ENCODE data around the gene HS3ST5. TPM values are rescaled to one million over a fixed set of nuclear protein-coding genes. Genes with fewer than 3 reads are reported as not detected.

HS3ST5 gene
- total and polyA plus RNA-seq, 2 donors (not counting 3 experiments of a cell fraction or from before 2014, with no cell fraction given): not detected

DNA sequence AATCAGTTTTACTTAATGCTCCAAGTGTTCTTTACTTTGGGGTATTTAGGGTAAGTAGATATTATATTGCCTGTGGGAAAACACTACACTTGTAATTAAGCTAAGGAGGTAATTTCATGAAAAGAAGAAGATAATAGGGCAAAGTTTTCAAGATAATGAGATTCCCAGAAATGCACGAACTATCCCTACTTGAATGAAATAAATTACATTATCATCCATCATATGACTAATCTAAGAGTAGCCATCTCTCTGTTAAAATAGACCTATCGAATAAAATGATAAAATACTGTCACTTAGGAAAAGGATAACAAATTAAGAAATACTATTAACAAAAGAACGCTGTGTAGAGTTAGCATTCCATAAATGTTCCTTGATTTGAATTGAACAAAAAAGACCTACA is 236.8 kb downstream of the HS3ST5 start:
- Histone ChIP-seq H3K4me1 (ENCODE audit: control insufficient read depth, extremely low read depth, insufficient read depth, low read length) (no peaks in the 10 kb centered on the region), H3K9me1 (replicated peaks; ENCODE audit: control insufficient read depth, extremely low read depth, insufficient read depth, low read length) (no peaks in the 10 kb centered on the region), H3K79me2 (ENCODE audit: control insufficient read depth, insufficient read depth, low read length) (no peaks in the 10 kb centered on the region), H3K36me3 (ENCODE audit: control insufficient read depth in 2 of 2, extremely low read depth in 1 of 2, insufficient read depth in 2 of 2, low read length in 2 of 2) (no peaks in the 10 kb centered on the region), H3K9me3 (replicated peaks; ENCODE audit: control insufficient read depth, insufficient read depth, low read length) (no peaks in the 10 kb centered on the region), H3K4me2 (ENCODE audit: insufficient read depth, low read length) (no peak overlapping the region), H2AFZ (ENCODE audit: low read depth, low read length) (no peak overlapping the region), H4K20me1 (replicated peaks; ENCODE audit: control insufficient read depth, extremely low read depth, insufficient read depth, low read length) (no peaks in the 10 kb centered on the region), H3K4me3 (replicated peaks in 1 of 3; ENCODE audit: insufficient read depth in 1 of 3, low read depth in 1 of 3, low read length in 3 of 3) (no peak overlapping the region), H3K27me3 (ENCODE audit: control insufficient read depth in 2 of 2, insufficient read depth in 2 of 2, low read length in 2 of 2) (peaks cover 8 to 15% of the 10 kb centered on the region in 2 experiments), H3K9ac (replicated peaks; ENCODE audit: extremely low read depth, insufficient read depth, low read length) (no peak overlapping the region), H3K27ac (ENCODE audit: insufficient read depth, low read depth, low read length) (no peak overlapping the region)
- POLR2A ChIA-PET: no interaction called here
- FAIRE-seq: no peak
- dilution Hi-C loops (cut with MboI; ENCODE audit: extremely low pct_ligation_motif_present, low sequenced_read_pairs): no loop called here
- no peak for DNase-seq (ENCODE audit: low read depth, low spot score)
- no TSS peak for BruUV-seq (replicated peaks)
- CTCF ChIA-PET: interaction anchor here (1.0 to 9.2 kb wide), 3 partner anchors 9 to 198 kb away, joined by 3 to 352 read pairs (median 3); no protein-coding TSS in a partner anchor
- TF ChIP-seq POLR2A (IDR thresholded peaks at IDR 0.05; ENCODE audit: low read depth, low read length): no peak
- TF ChIP-seq FOS (IDR thresholded peaks at IDR 0.05; ENCODE audit: borderline replicate concordance, insufficient read depth, low read length): no peak
- TF ChIP-seq CTCF (IDR thresholded peaks at IDR 0.05; ENCODE audit: extremely low read depth in 1 of 2, insufficient read depth in 1 of 2, low read depth in 1 of 2, low read length in 2 of 2): no peak
- no peak for TF ChIP-seq JUN (IDR thresholded peaks at IDR 0.05; ENCODE audit: borderline replicate concordance, insufficient read depth, insufficient read length, low read depth)
- TF ChIP-seq POLR2AphosphoS5 (IDR thresholded peaks at IDR 0.05; ENCODE audit: insufficient read depth, low read depth, low read length): no peak
- TF ChIP-seq MAX (IDR thresholded peaks at IDR 0.05; ENCODE audit: insufficient read depth, insufficient read length): no peak
- TF ChIP-seq GATA2 (IDR thresholded peaks at IDR 0.05; ENCODE audit: insufficient read depth, insufficient read length, low read depth, low read length): no peak
- intact Hi-C loops (cut with micrococcal nuclease): loop anchor here (5.0 kb wide), 1 partner anchor 1791 kb away; no protein-coding TSS in a partner anchor
